ENCODE data around the gene EPS15. TPM values are rescaled to one million over a fixed set of nuclear protein-coding genes. Genes with fewer than 3 reads are reported as not detected.

EPS15 gene
- total and polyA plus RNA-seq, 10 donors, result 24.2 to 142 (median 126) TPM

GRCh38 chr1:51543858-51544257, 24.8 kb upstream of the EPS15 start:
- WGBS, 5 donors, result 90 to 95% (median 91%) methylated on average over 2 of the region's 2 CpGs
- Histone ChIP-seq H3K36me3 (no peaks in the 10 kb centered on the region), H3K27ac (no peak overlapping the region), H3K27me3 (replicated peaks in 1 of 7) (no peaks in the 10 kb centered on the region), H3K4me3 (no peak overlapping the region), H3K9me3 (no peaks in the 10 kb centered on the region), H3K4me1 (peaks cover 6 to 12% (median 9%) of the 10 kb centered on the region in 6 donors)
- intact Hi-C loops (cut with DNase I; ENCODE audit: low total_unique reads), result no loop called here
- TF ChIP-seq POLR2AphosphoS5 (IDR thresholded peaks at IDR 0.05) (no peak), POLR2A (IDR thresholded peaks at IDR 0.05) (no peak), CTCF (IDR thresholded peaks at IDR 0.05 in 8 of 11, conservative IDR thresholded peaks at IDR 0.05 in 3 of 11) (no peak)
- DNase-seq, result no peak

GRCh38 chr1:51542158-51542953, 23.3 kb upstream of the EPS15 start:
- TF ChIP-seq POLR2AphosphoS5 (IDR thresholded peaks at IDR 0.05) (no peak), POLR2A (IDR thresholded peaks at IDR 0.05) (no peak), CTCF (IDR thresholded peaks at IDR 0.05 in 8 of 11, conservative IDR thresholded peaks at IDR 0.05 in 3 of 11) (no peak)
- Histone ChIP-seq H3K36me3 (no peaks in the 10 kb centered on the region), H3K9me3 (no peaks in the 10 kb centered on the region), H3K27ac (no peak overlapping the region), H3K4me1 (no peaks in the 10 kb centered on the region), H3K27me3 (replicated peaks in 1 of 7) (no peaks in the 10 kb centered on the region), H3K4me3 (no peak overlapping the region)
- DNase-seq, result no peak
- intact Hi-C loops (cut with DNase I; ENCODE audit: low total_unique reads), result no loop called here
- 80 to 94% (median 86%) methylated on average over 4 of the region's 4 CpGs for WGBS, 5 donors

- intact Hi-C loops (cut with DNase I; ENCODE audit: low total_unique reads), result no loop called here
- Histone ChIP-seq H3K27ac (no peak overlapping the region), H3K36me3 (no peaks in the 10 kb centered on the region), H3K27me3 (replicated peaks in 1 of 7) (no peaks in the 10 kb centered on the region), H3K4me3 (no peak overlapping the region), H3K4me1 (no peaks in the 10 kb centered on the region), H3K9me3 (no peaks in the 10 kb centered on the region)
- no peak for TF ChIP-seq POLR2AphosphoS5 (IDR thresholded peaks at IDR 0.05)
- TF ChIP-seq POLR2A (IDR thresholded peaks at IDR 0.05), result no peak
- no peak for TF ChIP-seq CTCF (IDR thresholded peaks at IDR 0.05 in 8 of 11, conservative IDR thresholded peaks at IDR 0.05 in 3 of 11)
- WGBS, 5 donors, result 63 to 98% (median 88%) methylated on average over 2 of the region's 2 CpGs
- DNase-seq, result no peak
These were observed 22.4 kb upstream of the EPS15 start for GRCh38 chr1:51541313-51542050.

GRCh38 chr1:51537568-51537967, 18.5 kb upstream of the EPS15 start:
- TF ChIP-seq CTCF (IDR thresholded peaks at IDR 0.05 in 8 of 11, conservative IDR thresholded peaks at IDR 0.05 in 3 of 11) (no peak), POLR2A (IDR thresholded peaks at IDR 0.05) (no peak), POLR2AphosphoS5 (IDR thresholded peaks at IDR 0.05) (no peak)
- H3K9me3 ChIP-seq, result no peaks in the 10 kb centered on the region
- no peak for DNase-seq
- intact Hi-C loops (cut with DNase I; ENCODE audit: low total_unique reads), result no loop called here
- peaks cover 0 to 17% (median 13%) of the 10 kb centered on the region in 6 donors for H3K4me1 ChIP-seq
- H3K36me3 ChIP-seq, result no peaks in the 10 kb centered on the region
- H3K4me3 ChIP-seq, result no peak overlapping the region
- 94 to 100% (median 96%) methylated on average over 1 of the region's 1 CpG for WGBS, 5 donors
- H3K27ac ChIP-seq, result no peak overlapping the region
- H3K27me3 ChIP-seq (replicated peaks in 1 of 7), result no peaks in the 10 kb centered on the region

All from spleen (tissue), 11 donors.